SK-N-SH (cell line): Measurements from ENCODE around the gene STIP1. TPM values are rescaled to one million over a fixed set of nuclear protein-coding genes. Genes with fewer than 3 reads are reported as not detected.
A peak's percentile ranks its signal among the peaks of the same experiment; 100 is the strongest.

ENCODE experiments used
- CHD2 ChIP-seq: fragments of 150-350 bp; IDR thresholded peaks from 2 replicates; pipeline ENCODE4 v1.6.1; 2018; ENCODE audit warnings: low read length; ENCODE audit not compliant: partially characterized antibody
- ELF1 ChIP-seq: IDR thresholded peaks from 2 replicates; pipeline ENCODE4 v1.4.0; 2012
- EP300 ChIP-seq, 2 experiments: IDR thresholded peaks; 2 replicates each; pipeline versions ENCODE4 v1.4.0 to v1.6.1; 2012; ENCODE audit warnings: borderline replicate concordance in 1 of 2, low read depth in 1 of 2, low read length in 1 of 2
- FOXJ3 ChIP-seq: sonication (generic); formaldehyde crosslinking; IDR thresholded peaks from 2 replicates; pipeline ENCODE4 v1.5.1; 2020; ENCODE audit warnings: mild to moderate bottlenecking, missing genetic modification reagents
- GABPA ChIP-seq: IDR thresholded peaks from 2 replicates; pipeline ENCODE4 v1.4.0; 2012; ENCODE audit warnings: low read depth, mild to moderate bottlenecking
- JUND ChIP-seq: IDR thresholded peaks from 2 replicates; pipeline ENCODE4 v1.4.0; 2012
- MXI1 ChIP-seq: IDR thresholded peaks from 2 replicates; pipeline ENCODE4 v1.6.1; 2012; ENCODE audit warnings: mild to moderate bottlenecking, low read depth, low read length, improper control_type of control experiment
- NRF1 ChIP-seq: IDR thresholded peaks from 2 replicates; pipeline ENCODE4 v1.6.1; 2012; ENCODE audit warnings: low read depth, mild to moderate bottlenecking, low read length
- RAD21 ChIP-seq: IDR thresholded peaks from 2 replicates; pipeline ENCODE4 v1.6.1; 2012; ENCODE audit warnings: mild to moderate bottlenecking, low read length
- RCOR1 ChIP-seq: fragments of 150-350 bp; IDR thresholded peaks from 2 replicates; pipeline ENCODE4 v1.6.1; 2017; ENCODE audit warnings: antibody characterized with exemption, low read length
- SMC3 ChIP-seq: IDR thresholded peaks from 2 replicates; pipeline ENCODE4 v1.6.1; 2012; ENCODE audit warnings: low read depth, low read length, improper control_type of control experiment
- TAF1 ChIP-seq: IDR thresholded peaks from 2 replicates; pipeline ENCODE4 v1.6.1; 2012; ENCODE audit warnings: low read depth, mild to moderate bottlenecking, low read length, moderate library complexity, borderline replicate concordance
- TCF12 ChIP-seq: IDR thresholded peaks from 2 replicates; pipeline ENCODE4 v1.4.0; 2012
- YY1 ChIP-seq: IDR thresholded peaks from 2 replicates; pipeline ENCODE4 v1.4.0; 2012; ENCODE audit warnings: low read depth, mild to moderate bottlenecking
- polyA plus RNA-seq, 3 experiments: library from polyadenylated mRNA; depleted of rRNA; stranded (reverse); fragments of >200 nt; gene quantifications; 2 replicates each; pipeline ENCODE4 v1.2.3, GENCODE V29; 2012
- TF ChIP-seq, protein P1 (sequence below): fragments of 150-350 bp; IDR thresholded peaks from 2 replicates; pipeline ENCODE4 v1.6.1; 2016; ENCODE audit warnings: mild to moderate bottlenecking, low read depth, low read length
- TF ChIP-seq, protein P2 (sequence below): IDR thresholded peaks from 2 replicates; pipeline ENCODE4 v1.4.0; 2012; ENCODE audit warnings: low read depth, borderline replicate concordance
- TF ChIP-seq, protein P3 (sequence below): IDR thresholded peaks from 2 replicates; pipeline ENCODE4 v1.6.1; 2012; ENCODE audit warnings: mild to moderate bottlenecking, low read depth, low read length, moderate library complexity
- TF ChIP-seq, protein P4 (sequence below): IDR thresholded peaks from 2 replicates; pipeline ENCODE4 v1.4.0; 2012; ENCODE audit warnings: low read depth

Gene STIP1
- polyA plus RNA-seq, 1 of the 3 experiments (the other 2 are of a cell fraction), result 163 TPM

DNA sequence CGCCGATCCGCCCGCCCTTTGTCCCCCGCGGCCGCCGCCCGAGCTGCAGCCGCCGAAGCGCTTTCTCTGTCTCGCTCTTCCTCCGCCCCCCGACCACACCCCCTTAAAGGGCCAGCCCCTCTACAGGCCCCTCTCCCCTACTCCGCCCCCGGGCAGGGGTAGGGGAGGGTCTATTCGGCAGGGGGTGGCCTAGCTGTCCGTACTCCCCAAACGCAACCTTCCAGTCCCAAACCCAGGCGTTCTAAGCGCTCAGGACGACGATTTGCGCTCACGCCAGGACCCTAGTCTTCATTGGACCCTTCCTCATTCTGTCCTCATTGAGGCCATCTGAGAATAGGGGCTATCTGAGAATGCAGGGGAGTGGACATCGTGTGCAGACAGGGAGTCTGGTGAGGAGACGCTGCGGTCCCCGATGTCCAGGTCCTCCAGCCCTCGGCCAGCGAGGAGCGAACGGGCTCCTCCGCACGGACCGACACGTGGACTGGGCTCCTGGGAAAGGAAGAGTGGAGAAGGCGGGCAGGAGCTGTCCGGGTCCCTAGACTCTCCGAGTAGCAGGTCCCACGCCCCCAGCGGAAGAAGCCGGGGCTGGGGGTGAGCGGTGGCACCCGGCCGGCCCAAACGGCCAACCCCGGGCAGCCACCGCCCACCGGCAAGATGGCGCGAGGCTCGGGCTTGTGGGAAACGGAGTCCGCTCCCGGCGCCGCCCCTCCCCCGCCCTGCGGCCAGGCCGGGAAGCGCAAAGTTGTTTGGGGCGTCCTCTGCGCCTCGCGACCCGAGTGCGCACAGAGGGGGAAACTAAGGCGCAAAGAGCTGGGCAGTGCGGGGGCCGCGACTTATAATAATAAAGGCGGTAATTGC, 61.1 kb downstream of the STIP1 start, which contains the start of gene PPP1R14B (continued):
- TF ChIP-seq, protein P1, sequence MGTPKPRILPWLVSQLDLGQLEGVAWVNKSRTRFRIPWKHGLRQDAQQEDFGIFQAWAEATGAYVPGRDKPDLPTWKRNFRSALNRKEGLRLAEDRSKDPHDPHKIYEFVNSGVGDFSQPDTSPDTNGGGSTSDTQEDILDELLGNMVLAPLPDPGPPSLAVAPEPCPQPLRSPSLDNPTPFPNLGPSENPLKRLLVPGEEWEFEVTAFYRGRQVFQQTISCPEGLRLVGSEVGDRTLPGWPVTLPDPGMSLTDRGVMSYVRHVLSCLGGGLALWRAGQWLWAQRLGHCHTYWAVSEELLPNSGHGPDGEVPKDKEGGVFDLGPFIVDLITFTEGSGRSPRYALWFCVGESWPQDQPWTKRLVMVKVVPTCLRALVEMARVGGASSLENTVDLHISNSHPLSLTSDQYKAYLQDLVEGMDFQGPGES, result no peak
- TF ChIP-seq FOXJ3, result no peak
- TF ChIP-seq, protein P2, sequence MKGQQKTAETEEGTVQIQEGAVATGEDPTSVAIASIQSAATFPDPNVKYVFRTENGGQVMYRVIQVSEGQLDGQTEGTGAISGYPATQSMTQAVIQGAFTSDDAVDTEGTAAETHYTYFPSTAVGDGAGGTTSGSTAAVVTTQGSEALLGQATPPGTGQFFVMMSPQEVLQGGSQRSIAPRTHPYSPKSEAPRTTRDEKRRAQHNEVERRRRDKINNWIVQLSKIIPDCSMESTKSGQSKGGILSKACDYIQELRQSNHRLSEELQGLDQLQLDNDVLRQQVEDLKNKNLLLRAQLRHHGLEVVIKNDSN, result no peak
- TF ChIP-seq EP300 (IDR thresholded peaks at IDR 0.05; ENCODE audit: borderline replicate concordance in 1 of 2, low read depth in 1 of 2, low read length in 1 of 2), result no peak
- TF ChIP-seq ELF1, result no peak
- TF ChIP-seq CHD2, result peak; percentile 91
- TF ChIP-seq, protein P3, sequence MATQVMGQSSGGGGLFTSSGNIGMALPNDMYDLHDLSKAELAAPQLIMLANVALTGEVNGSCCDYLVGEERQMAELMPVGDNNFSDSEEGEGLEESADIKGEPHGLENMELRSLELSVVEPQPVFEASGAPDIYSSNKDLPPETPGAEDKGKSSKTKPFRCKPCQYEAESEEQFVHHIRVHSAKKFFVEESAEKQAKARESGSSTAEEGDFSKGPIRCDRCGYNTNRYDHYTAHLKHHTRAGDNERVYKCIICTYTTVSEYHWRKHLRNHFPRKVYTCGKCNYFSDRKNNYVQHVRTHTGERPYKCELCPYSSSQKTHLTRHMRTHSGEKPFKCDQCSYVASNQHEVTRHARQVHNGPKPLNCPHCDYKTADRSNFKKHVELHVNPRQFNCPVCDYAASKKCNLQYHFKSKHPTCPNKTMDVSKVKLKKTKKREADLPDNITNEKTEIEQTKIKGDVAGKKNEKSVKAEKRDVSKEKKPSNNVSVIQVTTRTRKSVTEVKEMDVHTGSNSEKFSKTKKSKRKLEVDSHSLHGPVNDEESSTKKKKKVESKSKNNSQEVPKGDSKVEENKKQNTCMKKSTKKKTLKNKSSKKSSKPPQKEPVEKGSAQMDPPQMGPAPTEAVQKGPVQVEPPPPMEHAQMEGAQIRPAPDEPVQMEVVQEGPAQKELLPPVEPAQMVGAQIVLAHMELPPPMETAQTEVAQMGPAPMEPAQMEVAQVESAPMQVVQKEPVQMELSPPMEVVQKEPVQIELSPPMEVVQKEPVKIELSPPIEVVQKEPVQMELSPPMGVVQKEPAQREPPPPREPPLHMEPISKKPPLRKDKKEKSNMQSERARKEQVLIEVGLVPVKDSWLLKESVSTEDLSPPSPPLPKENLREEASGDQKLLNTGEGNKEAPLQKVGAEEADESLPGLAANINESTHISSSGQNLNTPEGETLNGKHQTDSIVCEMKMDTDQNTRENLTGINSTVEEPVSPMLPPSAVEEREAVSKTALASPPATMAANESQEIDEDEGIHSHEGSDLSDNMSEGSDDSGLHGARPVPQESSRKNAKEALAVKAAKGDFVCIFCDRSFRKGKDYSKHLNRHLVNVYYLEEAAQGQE, result no peak
- TF ChIP-seq MXI1, result peak; percentile 84
- TF ChIP-seq RAD21, result no peak
- no peak for TF ChIP-seq SMC3
- TF ChIP-seq, protein P4, sequence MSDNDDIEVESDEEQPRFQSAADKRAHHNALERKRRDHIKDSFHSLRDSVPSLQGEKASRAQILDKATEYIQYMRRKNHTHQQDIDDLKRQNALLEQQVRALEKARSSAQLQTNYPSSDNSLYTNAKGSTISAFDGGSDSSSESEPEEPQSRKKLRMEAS, result peak; percentile 86
- TF ChIP-seq RCOR1, result no peak
- TF ChIP-seq TCF12, result no peak
- TF ChIP-seq GABPA, result peak; percentile 60
- TF ChIP-seq JUND, result no peak
- peak; percentile 55; the same call in 1 of the 2 replicates for TF ChIP-seq TAF1
- TF ChIP-seq YY1, result peak; percentile 96
- no peak; the same call in 1 of the 2 replicates for TF ChIP-seq NRF1
